Embryonic facial prominence (tissue), 1 donor: ENCODE results near the gene AWAT2.

Experiments
- DNase-seq: peaks from one replicate; pipeline ENCODE4 v3.0.0-alpha.2; 2016; ENCODE audit errors: extremely low spot score

AWAT2 gene

GRCh38 chrX:70049925-70050324 is at the start of gene AWAT2:
Gene AWAT2 (minus strand): TSS chrX:70049938. CDS start chrX:70049932, 6 bp downstream.
- DNase-seq = no peak

- no peak for DNase-seq
Measured at GRCh38 chrX:70096052-70096451, 46.3 kb upstream of the AWAT2 start.

GRCh38 chrX:70092247-70092646 is 42.5 kb upstream of the AWAT2 start:
- no peak for DNase-seq

- DNase-seq = no peak
Measured at GRCh38 chrX:70089604-70090297, 40.0 kb upstream of the AWAT2 start.

- DNase-seq = no peak
Measured at GRCh38 chrX:70088751-70089150, 39.0 kb upstream of the AWAT2 start.

- DNase-seq = no peak
Measured at GRCh38 chrX:70087857-70088630, 38.3 kb upstream of the AWAT2 start.

- no peak for DNase-seq
Measured at GRCh38 chrX:70084592-70085240, 35.0 kb upstream of the AWAT2 start.

- DNase-seq = no peak
Measured at GRCh38 chrX:70082723-70083122, 33.0 kb upstream of the AWAT2 start.

- no peak for DNase-seq
Measured at GRCh38 chrX:70079870-70080269, 30.1 kb upstream of the AWAT2 start.

- no peak for DNase-seq
Measured at GRCh38 chrX:70079297-70079696, 29.6 kb upstream of the AWAT2 start.

- no peak for DNase-seq
Measured at GRCh38 chrX:70066646-70067045, 16.9 kb upstream of the AWAT2 start.

GRCh38 chrX:70062961-70063550 is 13.3 kb upstream of the AWAT2 start:
- no peak for DNase-seq

- DNase-seq = no peak
Measured at GRCh38 chrX:70062076-70062475, 12.3 kb upstream of the AWAT2 start, which contains the start of gene OTUD6A. Gene OTUD6A (plus strand): TSS chrX:70062457. CDS start chrX:70062525, 68 bp downstream.

- no peak for DNase-seq
Measured at GRCh38 chrX:70054391-70054790, 4.7 kb upstream of the AWAT2 start.

GRCh38 chrX:70052895-70053615 is 3.3 kb upstream of the AWAT2 start:
- no peak for DNase-seq

GRCh38 chrX:70049406-70049805 is 332 bp downstream of the AWAT2 start:
- no peak for DNase-seq

GRCh38 chrX:70046978-70047377 is 2.8 kb downstream of the AWAT2 start:
- DNase-seq = no peak

GRCh38 chrX:70044541-70045245 is 5.0 kb downstream of the AWAT2 start:
- DNase-seq = no peak

- no peak for DNase-seq
Measured at GRCh38 chrX:70043685-70044084, 6.1 kb downstream of the AWAT2 start.

- DNase-seq = no peak
Measured at GRCh38 chrX:70042399-70043371, 7.1 kb downstream of the AWAT2 start.
